Measurements from ENCODE around the gene PSEN1. TPM values are rescaled to one million over a fixed set of nuclear protein-coding genes. Genes with fewer than 3 reads are reported as not detected.
A peak's percentile ranks its signal among the peaks of the same experiment; 100 is the strongest.

PSEN1 gene
- 43.0 and 51.5 TPM in 2 replicates for total RNA-seq

DNA sequence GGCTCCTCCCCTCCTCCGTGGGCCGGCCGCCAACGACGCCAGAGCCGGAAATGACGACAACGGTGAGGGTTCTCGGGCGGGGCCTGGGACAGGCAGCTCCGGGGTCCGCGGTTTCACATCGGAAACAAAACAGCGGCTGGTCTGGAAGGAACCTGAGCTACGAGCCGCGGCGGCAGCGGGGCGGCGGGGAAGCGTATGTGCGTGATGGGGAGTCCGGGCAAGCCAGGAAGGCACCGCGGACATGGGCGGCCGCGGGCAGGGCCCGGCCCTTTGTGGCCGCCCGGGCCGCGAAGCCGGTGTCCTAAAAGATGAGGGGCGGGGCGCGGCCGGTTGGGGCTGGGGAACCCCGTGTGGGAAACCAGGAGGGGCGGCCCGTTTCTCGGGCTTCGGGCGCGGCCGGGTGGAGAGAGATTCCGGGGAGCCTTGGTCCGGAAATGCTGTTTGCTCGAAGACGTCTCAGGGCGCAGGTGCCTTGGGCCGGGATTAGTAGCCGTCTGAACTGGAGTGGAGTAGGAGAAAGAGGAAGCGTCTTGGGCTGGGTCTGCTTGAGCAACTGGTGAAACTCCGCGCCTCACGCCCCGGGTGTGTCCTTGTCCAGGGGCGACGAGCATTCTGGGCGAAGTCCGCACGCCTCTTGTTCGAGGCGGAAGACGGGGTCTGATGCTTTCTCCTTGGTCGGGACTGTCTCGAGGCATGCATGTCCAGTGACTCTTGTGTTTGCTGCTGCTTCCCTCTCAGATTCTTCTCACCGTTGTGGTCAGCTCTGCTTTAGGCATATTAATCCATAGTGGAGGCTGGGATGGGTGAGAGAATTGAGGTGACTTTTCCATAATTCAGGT is at the start of gene PSEN1:
Gene PSEN1, plus strand, starts transcription at position 121 of the 839 bp plus-strand sequence. CDS start 11,513 bp downstream, outside the sequence.
- peak; percentile 52 for DNase-seq (ENCODE audit: extremely low read depth, low read depth, low spot score)

GRCh38 chr14:73091044-73091443 is 45.3 kb upstream of the PSEN1 start:
- DNase-seq (ENCODE audit: extremely low read depth, low read depth, low spot score), result no peak

- DNase-seq (ENCODE audit: extremely low read depth, low read depth, low spot score), result no peak
These were observed 38.9 kb upstream of the PSEN1 start for GRCh38 chr14:73097421-73097820.

DNA sequence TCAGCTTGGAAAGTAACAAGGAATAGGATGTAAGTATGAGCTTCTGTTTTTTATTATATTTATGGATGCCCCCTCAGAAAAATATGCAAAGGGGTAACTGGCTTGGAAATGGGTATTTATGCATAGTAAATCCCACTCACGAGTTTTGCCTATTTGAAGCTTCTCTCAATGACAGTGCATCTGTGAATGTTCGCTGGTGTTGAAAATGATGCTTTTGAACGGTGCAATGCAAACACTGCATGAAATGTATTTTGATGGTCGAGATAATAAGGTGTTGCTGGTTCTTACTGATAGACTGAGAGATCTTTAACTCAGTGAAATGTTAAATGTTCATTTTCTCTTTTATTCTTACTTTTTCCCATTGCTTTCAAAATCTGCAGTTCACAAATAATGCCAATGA is 36.0 kb upstream of the PSEN1 start:
- DNase-seq (ENCODE audit: extremely low read depth, low read depth, low spot score), result no peak

DNA sequence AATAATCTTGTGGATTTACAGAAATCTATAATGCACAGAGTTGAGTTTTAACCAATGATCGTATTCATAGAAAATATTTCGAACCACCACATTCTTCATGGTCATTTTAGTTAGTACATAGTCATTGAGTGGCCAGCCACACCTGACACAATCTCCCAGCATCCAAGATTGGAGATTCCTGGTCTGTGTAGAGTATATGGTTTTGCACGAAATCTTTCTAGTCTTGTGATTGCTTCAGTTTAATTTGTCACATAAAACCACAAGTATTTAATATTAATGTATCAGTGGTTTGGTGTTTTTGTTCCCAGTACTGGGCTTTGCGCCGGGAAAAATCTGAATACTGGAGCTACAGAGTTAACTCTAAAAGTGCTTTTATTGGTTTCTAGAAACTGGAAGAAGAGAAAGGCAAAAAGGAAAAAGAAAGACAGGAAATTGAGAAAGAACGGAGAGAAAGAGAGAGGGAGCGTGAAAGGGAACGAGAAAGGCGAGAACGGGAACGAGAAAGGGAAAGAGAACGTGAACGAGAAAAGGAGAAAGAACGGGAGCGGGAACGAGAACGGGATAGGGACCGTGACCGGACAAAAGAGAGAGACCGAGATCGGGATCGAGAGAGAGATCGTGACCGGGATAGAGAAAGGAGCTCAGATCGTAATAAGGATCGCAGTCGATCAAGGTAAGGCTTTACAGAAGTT is 33.4 kb upstream of the PSEN1 start:
- no peak for DNase-seq (ENCODE audit: extremely low read depth, low read depth, low spot score)

DNA sequence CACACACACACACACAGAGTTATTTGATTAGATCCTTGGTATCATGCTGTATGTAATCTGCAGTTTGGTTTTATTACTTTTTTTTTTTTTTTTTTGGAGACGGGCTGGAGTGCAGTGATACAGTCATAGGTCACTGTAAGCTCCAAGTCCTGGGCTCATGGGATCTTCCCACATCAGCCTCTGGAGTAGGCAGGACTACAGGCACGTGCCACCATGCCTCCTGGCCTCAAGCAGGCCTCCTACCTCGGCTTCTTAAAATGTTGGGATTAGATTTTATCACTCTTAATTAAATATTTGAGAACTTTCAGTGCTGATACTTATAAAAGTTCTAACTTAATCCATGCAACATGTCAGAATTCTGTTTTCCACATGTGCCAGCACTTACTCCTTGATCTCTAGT is 31.3 kb upstream of the PSEN1 start:
- DNase-seq (ENCODE audit: extremely low read depth, low read depth, low spot score), result no peak

GRCh38 chr14:73105727-73106126 is 30.6 kb upstream of the PSEN1 start:
- DNase-seq (ENCODE audit: extremely low read depth, low read depth, low spot score), result no peak

GRCh38 chr14:73116079-73116665 is 20.1 kb upstream of the PSEN1 start:
- no peak for DNase-seq (ENCODE audit: extremely low read depth, low read depth, low spot score)

DNA sequence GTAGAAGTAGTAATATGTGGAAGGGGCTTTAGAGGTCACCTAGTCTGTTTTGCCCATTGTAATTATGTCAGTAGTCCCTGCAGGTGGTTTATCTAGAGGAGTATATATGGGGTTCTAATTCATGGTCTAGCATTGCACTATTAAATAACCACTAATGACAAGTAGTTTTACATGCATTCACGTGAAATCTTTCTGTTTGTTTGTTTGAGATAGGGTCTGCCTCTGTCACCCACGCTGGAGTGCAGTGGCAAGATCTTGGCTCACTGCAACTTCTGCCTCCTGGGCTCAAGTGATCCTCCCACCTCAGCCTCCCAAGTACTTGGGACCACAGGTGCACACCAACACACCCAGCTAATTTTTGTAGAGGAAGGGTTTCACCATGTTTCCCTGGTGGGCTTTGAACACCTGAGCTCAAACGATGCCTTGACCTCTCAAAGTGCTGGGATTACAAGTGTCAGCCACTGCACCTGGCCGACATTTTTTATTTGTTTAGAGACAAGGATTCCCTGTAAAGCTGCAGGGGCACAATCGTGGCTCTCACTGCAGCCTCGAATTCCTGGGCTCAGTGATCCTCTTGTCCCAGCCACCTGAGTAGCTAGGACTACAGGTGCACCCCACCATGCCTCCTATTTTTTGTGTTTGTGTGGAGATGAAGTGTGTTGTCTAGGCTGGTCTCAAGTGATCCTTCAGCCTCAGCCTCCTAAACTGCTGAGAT is 12.0 kb upstream of the PSEN1 start:
- DNase-seq (ENCODE audit: extremely low read depth, low read depth, low spot score), result no peak

GRCh38 chr14:73125169-73125588 is 11.1 kb upstream of the PSEN1 start:
- DNase-seq (ENCODE audit: extremely low read depth, low read depth, low spot score), result no peak

- DNase-seq (ENCODE audit: extremely low read depth, low read depth, low spot score), result no peak
These were observed 10.6 kb upstream of the PSEN1 start for GRCh38 chr14:73125746-73126145.

DNA sequence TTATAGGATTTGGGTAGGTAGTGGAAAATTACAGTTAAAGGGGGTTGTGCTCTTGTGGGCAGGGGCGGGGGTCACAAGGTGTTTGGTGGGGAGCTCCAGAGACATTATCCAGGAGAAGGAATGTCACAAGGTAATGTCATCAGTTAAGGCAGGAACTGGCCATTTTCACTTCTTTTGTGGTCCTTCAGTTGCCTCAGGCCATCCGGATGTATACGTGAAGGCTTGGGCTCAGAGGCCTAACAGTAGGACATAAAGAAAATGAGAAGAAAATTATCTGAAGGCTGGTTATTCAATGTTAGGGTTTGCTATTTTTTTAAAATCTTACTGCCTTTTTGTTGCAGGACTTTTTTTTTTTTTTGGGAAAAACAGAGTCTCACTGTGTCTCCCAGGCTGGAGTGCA is 2.5 kb upstream of the PSEN1 start:
- DNase-seq (ENCODE audit: extremely low read depth, low read depth, low spot score), result no peak

- DNase-seq (ENCODE audit: extremely low read depth, low read depth, low spot score), result no peak
These were observed 271 bp upstream of the PSEN1 start for GRCh38 chr14:73136085-73136386.

- DNase-seq (ENCODE audit: extremely low read depth, low read depth, low spot score), result no peak
These were observed 4.6 kb downstream of the PSEN1 start for GRCh38 chr14:73140811-73141323.

GRCh38 chr14:73142216-73142615 is 5.9 kb downstream of the PSEN1 start:
- DNase-seq (ENCODE audit: extremely low read depth, low read depth, low spot score), result no peak

- DNase-seq (ENCODE audit: extremely low read depth, low read depth, low spot score), result no peak
These were observed 6.7 kb downstream of the PSEN1 start for GRCh38 chr14:73143003-73143402.

DNA sequence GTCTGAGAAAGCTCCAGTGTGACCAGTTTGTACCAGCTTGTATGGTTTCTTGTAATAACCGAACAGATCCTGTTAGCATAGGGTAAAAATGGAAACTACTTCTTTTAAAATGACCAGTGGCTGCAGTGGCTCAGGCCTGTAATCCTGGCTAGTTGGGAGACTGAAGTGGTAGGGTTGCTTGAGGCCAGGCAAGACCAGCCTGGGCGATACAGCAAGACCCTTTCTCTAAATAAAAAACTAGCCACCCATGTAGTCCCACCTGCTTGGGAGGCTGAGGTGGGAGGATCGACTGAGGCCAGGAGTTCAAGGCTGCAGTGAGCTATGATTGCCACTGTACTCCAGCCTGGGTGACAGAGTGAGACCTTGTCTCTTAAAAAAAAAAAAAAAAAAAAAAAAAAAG is 7.3 kb downstream of the PSEN1 start:
- DNase-seq (ENCODE audit: extremely low read depth, low read depth, low spot score), result no peak

DNA sequence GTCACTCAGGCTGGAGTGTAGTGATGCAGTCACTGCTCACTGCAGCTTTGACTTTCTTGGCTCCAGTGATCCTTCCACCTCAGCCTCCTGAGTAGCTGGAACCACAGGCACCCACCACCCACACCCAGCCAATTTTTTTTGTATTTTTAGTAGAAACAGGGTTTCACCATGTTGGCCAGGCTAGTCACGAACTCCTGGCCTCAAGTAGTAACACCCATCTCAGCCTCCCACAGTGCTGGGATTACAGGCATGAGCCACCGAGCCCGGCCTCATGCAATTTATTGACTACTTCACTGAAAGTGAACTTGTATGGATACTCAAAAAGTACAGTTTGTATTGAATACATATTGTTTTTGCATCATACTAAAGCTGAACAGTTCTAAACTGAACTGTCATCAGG is 9.1 kb downstream of the PSEN1 start:
- DNase-seq (ENCODE audit: extremely low read depth, low read depth, low spot score), result no peak

DNA sequence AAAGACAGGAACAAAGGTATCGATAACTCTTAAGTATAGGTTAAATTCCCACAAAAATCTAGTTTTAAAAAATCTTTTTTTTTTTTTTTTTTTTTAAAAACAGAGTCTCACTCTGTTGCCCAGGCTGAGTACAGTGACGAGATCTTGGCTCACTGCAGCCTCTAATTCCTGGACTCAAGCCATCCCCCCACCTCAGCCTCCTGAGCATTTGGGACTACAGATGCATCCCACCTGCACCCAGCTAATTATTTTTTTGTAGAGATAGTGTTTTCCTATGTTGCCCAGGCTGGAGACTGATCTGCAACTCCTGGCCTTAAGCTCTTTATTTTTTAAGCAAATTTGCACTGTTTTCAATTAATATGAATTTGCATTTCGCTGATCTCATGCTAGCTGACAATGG is 9.8 kb downstream of the PSEN1 start:
- DNase-seq (ENCODE audit: extremely low read depth, low read depth, low spot score), result no peak

DNA sequence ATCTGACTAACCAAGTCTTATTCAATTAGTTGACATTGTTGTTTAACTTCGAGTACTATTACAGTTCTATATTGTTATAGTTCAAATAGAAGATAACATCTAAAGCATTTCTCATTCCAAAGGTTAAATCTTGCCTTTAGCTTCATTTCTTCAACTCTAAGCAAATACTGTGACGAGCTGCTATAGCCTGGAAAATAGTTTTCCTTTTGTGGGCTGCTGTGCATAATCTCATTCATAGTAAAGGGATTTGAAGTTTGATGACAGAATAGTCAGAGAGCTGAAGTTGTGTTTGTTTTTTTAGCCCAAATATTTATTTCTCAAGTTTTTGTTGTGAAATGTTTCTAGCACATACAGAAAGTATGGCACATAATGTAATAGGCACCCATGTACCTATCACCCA is 13.4 kb downstream of the PSEN1 start:
- DNase-seq (ENCODE audit: extremely low read depth, low read depth, low spot score), result no peak

DNA sequence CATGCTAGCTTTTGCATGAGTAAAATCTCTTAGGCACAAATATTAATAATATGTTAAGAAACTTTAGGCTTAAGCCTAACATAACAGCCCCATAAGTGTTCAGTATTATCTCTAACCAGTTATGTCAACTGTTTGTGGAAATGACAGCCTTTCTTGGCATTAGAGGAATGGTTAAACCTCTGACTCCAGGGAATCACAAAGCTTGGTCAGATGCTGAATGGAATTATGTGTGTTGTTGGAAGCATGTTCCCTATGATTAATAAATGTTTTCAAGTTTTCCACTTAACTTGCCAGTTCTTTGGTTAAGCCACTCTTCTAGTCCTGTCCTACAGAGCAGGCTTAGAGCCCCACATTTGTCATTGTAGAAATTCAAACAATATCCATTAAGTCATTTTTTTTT is 17.0 kb downstream of the PSEN1 start:
- no peak for DNase-seq (ENCODE audit: extremely low read depth, low read depth, low spot score)
